NB4 (cell line): ENCODE measurements around the gene EXO1.

Experiments used
- DNase-seq: peaks from one replicate; pipeline ENCODE4 v3.0.0; 2010; ENCODE audit warnings: low read depth
- H3K4me3 ChIP-seq: one replicate; pipeline ENCODE4 v1.5.1; 2011; ENCODE audit warnings: mild to moderate bottlenecking, low read depth, low read length, moderate library complexity
- MYC ChIP-seq: IDR thresholded peaks from 2 replicates; pipeline ENCODE4 v1.6.1; 2011; ENCODE audit warnings: low read depth, low read length
- POLR2A ChIP-seq: IDR thresholded peaks from 2 replicates; pipeline ENCODE4 v1.6.1; 2011; ENCODE audit warnings: mild to moderate bottlenecking; ENCODE audit not compliant: insufficient read length; ENCODE audit errors: extremely low read depth
- TF ChIP-seq, protein P1 (sequence below): IDR thresholded peaks from 2 replicates; pipeline ENCODE4 v1.6.1; 2011; ENCODE audit warnings: low read depth, low read length
- TF ChIP-seq, protein P2 (sequence below): IDR thresholded peaks from one replicate; pipeline ENCODE4 v1.5.1; 2012; ENCODE audit warnings: low read depth, low read length

Gene EXO1

DNA sequence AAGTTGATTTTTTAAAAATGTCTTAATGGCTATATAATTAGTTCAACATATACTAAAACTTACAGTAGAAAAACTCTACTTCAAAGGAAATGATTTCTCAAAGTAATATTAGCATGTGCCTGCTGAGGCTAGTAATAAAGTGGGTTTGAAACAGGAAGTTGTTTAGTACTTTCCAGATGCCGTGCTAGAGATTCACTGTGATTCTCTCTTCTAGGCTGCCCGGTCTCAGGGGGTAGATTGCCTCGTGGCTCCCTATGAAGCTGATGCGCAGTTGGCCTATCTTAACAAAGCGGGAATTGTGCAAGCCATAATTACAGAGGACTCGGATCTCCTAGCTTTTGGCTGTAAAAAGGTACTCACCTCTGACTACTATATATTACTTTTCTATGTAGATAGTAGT, 9.1 kb downstream of the EXO1 start:
- no peak overlapping the region for H3K4me3 ChIP-seq
- no peak for DNase-seq
- TF ChIP-seq, protein P1, sequence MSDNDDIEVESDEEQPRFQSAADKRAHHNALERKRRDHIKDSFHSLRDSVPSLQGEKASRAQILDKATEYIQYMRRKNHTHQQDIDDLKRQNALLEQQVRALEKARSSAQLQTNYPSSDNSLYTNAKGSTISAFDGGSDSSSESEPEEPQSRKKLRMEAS: no peak
- TF ChIP-seq, protein P2, sequence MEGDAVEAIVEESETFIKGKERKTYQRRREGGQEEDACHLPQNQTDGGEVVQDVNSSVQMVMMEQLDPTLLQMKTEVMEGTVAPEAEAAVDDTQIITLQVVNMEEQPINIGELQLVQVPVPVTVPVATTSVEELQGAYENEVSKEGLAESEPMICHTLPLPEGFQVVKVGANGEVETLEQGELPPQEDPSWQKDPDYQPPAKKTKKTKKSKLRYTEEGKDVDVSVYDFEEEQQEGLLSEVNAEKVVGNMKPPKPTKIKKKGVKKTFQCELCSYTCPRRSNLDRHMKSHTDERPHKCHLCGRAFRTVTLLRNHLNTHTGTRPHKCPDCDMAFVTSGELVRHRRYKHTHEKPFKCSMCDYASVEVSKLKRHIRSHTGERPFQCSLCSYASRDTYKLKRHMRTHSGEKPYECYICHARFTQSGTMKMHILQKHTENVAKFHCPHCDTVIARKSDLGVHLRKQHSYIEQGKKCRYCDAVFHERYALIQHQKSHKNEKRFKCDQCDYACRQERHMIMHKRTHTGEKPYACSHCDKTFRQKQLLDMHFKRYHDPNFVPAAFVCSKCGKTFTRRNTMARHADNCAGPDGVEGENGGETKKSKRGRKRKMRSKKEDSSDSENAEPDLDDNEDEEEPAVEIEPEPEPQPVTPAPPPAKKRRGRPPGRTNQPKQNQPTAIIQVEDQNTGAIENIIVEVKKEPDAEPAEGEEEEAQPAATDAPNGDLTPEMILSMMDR: no peak
- TF ChIP-seq POLR2A: no peak
- no peak for TF ChIP-seq MYC

DNA sequence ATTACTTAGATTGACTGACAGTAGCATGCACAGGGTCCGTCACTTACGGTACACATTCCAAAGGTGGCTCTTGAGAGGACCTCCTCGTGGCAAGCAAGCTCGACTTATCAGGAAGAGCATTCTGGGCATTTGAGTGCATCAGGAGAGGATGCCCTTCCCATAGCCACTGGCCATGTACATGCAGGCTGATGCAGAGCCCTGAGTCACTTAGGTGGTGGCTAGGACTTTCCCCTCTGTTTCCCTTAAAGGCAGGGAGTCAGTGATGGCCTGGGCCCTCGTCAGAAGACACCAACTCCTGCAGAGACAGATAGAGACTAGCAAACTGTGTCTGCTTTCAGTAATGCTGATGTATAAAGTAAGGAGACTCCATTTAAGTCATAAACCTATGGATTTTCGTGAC, 12.9 kb downstream of the EXO1 start:
- TF ChIP-seq POLR2A: no peak
- no peak for TF ChIP-seq MYC
- TF ChIP-seq, protein P1: no peak
- TF ChIP-seq, protein P2: no peak
- DNase-seq: no peak
- no peak overlapping the region for H3K4me3 ChIP-seq

DNA sequence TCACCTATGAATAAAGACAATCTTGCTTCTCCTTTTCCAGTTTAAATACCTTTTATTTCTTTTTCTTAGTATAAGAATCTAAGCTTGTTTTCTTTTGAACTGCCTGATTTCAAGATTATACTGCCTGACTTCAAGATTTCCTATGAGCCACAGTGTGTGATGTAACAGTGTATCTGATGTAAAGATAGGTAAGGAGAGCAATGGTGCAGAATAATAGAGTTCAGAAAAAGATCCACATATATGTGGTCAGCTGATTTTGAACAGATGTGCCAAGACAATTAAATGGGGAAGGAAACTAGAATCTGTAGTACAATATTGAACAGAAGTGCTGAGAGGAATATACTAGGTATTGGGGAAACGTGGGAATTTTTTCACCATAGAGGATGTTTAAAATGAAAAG, 21.0 kb downstream of the EXO1 start:
- no peak overlapping the region for H3K4me3 ChIP-seq
- DNase-seq: no peak
- TF ChIP-seq MYC: no peak
- TF ChIP-seq, protein P1: no peak
- TF ChIP-seq, protein P2: no peak
- TF ChIP-seq POLR2A: no peak

DNA sequence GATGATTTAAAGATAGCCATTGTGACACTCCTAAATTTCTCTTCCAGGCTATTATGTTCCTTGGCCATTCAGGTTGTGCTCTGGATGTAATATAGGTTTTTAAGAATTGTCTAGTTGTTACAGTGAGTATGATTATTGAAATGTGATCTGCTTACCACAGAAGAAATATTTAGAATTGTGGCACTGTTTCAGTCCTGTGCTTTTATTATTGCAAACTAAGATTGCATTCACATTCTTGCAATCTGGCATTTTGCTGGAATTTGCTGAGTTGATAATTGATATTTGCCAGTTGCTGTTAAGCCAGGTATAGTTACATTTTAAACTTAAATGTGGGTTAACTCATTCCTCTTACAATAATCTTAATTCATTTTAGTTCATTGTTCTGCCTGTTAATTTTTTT, 22.3 kb downstream of the EXO1 start:
- TF ChIP-seq, protein P2: no peak
- TF ChIP-seq POLR2A (no peak), MYC (no peak)
- TF ChIP-seq, protein P1: no peak
- H3K4me3 ChIP-seq: no peak overlapping the region
- DNase-seq: no peak

DNA sequence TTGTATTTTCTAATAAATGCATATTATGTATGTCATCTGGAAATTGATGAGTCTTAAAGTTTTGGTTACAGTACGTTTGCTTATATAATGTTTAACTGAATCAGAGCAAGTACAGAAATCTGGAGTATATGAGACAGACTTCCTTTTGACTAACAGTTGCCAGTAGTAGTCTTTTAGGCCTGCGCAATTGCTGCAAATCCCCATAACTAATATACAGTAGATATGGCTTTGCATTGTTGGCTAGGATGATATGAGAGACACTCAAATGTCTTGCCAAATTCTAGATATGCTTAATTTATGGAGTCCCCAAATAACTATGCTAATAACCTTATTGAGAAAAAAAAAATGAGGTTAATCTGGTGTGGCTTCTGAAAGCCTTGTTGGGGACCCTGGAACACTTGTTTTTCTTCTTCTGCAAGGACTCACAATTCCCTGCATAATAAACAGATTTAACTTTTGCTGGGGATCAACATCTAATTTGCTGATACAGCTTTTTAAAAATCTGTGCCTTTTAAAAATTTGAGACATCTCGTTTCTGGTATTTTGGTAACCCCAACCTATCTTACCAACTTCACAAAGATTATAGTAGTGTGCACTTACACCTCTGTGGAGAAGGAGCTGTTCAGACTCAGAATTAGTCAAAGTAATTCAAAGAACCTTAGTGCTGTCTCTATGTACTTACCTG, 22.9 kb downstream of the EXO1 start:
- no peak overlapping the region for H3K4me3 ChIP-seq
- DNase-seq: no peak
- TF ChIP-seq, protein P1: no peak
- no peak for TF ChIP-seq MYC

DNA sequence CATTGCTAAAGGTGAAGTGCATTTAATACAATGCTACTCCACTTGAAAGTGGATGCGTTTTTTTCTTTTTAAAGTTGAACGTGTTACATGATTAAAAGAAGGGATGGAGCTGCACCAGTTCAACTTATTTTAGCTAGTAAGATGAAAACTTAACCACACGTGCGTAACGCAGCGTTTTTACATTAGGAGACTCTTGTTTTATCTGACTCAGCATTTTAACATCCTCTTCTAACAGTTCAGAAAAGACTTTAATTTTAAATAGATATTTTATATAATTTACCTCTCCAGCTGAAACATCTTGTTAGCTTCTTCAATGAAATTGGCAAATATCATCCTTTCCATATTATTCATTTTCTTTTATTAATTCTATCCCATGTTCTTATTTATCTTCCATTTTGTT, 33.4 kb downstream of the EXO1 start:
- no peak for DNase-seq
- no peak overlapping the region for H3K4me3 ChIP-seq
- TF ChIP-seq, protein P1: no peak
- TF ChIP-seq MYC (no peak), POLR2A (no peak)
- TF ChIP-seq, protein P2: no peak
